HUES6 (cell line): ENCODE measurements around the gene ADAMTS20.

Source experiments
- H3K27ac ChIP-seq: 2 replicates; pipeline ENCODE4 v1.7.0; 2013; ENCODE audit warnings: low read depth, mild to moderate bottlenecking, low read length, inconsistent platforms
- H3K27me3 ChIP-seq: 2 replicates; pipeline ENCODE4 v1.6.1; 2013; ENCODE audit warnings: low read length; ENCODE audit not compliant: control insufficient read depth, insufficient read depth
- H3K36me3 ChIP-seq: 2 replicates; pipeline ENCODE4 v1.6.1; 2013; ENCODE audit warnings: low read length; ENCODE audit not compliant: control insufficient read depth, insufficient read depth
- H3K4me1 ChIP-seq: 2 replicates; pipeline ENCODE4 v1.6.1; 2013; ENCODE audit warnings: low read length; ENCODE audit not compliant: control insufficient read depth, insufficient read depth
- H3K4me3 ChIP-seq: 2 replicates; pipeline ENCODE4 v1.5.1; 2013; ENCODE audit warnings: low read depth, low read length
- H3K9ac ChIP-seq: one replicate; pipeline ENCODE4 v1.6.1; 2013; ENCODE audit warnings: mild to moderate bottlenecking, low read length
- H3K9me3 ChIP-seq: 2 replicates; pipeline ENCODE4 v1.6.1; 2013; ENCODE audit warnings: low read depth, low read length; ENCODE audit not compliant: control insufficient read depth, insufficient read depth

The ADAMTS20 gene

GRCh38 chr12:43336962-43337555 lies 214.9 kb downstream of the ADAMTS20 start:
- H3K9ac ChIP-seq = no peak overlapping the region
- peaks cover 9% of the 10 kb centered on the region for H3K4me1 ChIP-seq
- no peak overlapping the region for H3K27ac ChIP-seq
- H3K4me3 ChIP-seq = no peak overlapping the region
- H3K27me3 ChIP-seq = no peaks in the 10 kb centered on the region
- H3K36me3 ChIP-seq = no peaks in the 10 kb centered on the region
- no peaks in the 10 kb centered on the region for H3K9me3 ChIP-seq

GRCh38 chr12:43333644-43334043 lies 218.4 kb downstream of the ADAMTS20 start:
- H3K9ac ChIP-seq = no peak overlapping the region
- H3K27ac ChIP-seq = no peak overlapping the region
- peaks cover 3% of the 10 kb centered on the region; the same call in 1 of the 2 replicates for H3K9me3 ChIP-seq
- no peak overlapping the region for H3K4me3 ChIP-seq
- no peaks in the 10 kb centered on the region for H3K27me3 ChIP-seq
- H3K36me3 ChIP-seq = no peaks in the 10 kb centered on the region
- peaks cover 8% of the 10 kb centered on the region for H3K4me1 ChIP-seq

- H3K27me3 ChIP-seq = no peaks in the 10 kb centered on the region
- H3K9me3 ChIP-seq = peaks cover 3% of the 10 kb centered on the region; the same call in 1 of the 2 replicates
- peaks cover 3% of the 10 kb centered on the region for H3K4me1 ChIP-seq
- no peaks in the 10 kb centered on the region for H3K36me3 ChIP-seq
- no peak overlapping the region for H3K27ac ChIP-seq
- H3K9ac ChIP-seq = no peak overlapping the region
- H3K4me3 ChIP-seq = no peak overlapping the region
These were observed 218.9 kb downstream of the ADAMTS20 start for GRCh38 chr12:43332977-43333640.

DNA sequence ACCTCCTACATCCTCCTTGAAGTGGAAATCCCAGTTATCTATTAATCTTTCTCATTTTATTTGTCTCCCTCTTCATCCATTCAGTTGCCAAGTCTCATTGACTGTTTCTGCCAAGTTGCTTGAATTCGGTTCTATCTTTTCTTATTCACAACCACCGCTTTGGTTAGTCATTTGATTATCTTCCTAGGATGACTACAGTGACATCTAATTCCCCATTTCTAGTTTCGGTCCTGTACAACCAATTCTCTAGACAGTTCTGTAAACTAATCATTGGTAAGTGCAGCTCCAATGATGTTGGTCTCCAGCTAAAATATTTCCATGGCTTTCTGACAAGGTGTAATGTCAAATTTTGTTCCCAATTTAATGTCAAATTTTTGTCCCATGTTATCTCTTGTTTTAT lies 220.1 kb downstream of the ADAMTS20 start:
- H3K27ac ChIP-seq = no peak overlapping the region
- no peaks in the 10 kb centered on the region for H3K36me3 ChIP-seq
- H3K9me3 ChIP-seq = peaks cover 3% of the 10 kb centered on the region; the same call in 1 of the 2 replicates
- H3K9ac ChIP-seq = no peak overlapping the region
- H3K4me1 ChIP-seq = no peaks in the 10 kb centered on the region
- no peaks in the 10 kb centered on the region for H3K27me3 ChIP-seq
- H3K4me3 ChIP-seq = no peak overlapping the region

DNA sequence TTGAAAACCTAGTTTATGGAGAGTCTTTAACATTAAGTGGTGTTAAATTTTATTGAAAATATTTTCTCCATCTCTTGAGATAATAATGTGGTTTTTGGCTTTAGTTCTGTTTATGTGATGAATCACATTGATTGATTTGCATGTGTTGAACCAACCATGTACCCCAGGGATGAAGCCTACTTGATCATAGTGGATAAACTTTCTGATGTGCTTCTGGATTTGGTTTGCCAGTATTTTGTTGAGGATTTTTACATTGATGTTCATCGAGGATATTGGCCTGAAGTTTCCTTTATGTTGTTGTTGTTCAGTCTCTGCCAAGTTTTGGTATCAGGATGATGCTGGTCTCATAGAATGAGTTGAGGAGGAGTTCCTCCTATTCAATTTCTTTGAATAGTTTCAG lies 222.6 kb downstream of the ADAMTS20 start:
- H3K36me3 ChIP-seq = no peaks in the 10 kb centered on the region
- no peak overlapping the region for H3K27ac ChIP-seq
- peaks cover 3% of the 10 kb centered on the region; the same call in 1 of the 2 replicates for H3K9me3 ChIP-seq
- H3K4me3 ChIP-seq = no peak overlapping the region
- H3K9ac ChIP-seq = no peak overlapping the region
- H3K4me1 ChIP-seq = no peaks in the 10 kb centered on the region
- H3K27me3 ChIP-seq = no peaks in the 10 kb centered on the region

GRCh38 chr12:43325786-43326185 lies 226.2 kb downstream of the ADAMTS20 start:
- Histone ChIP-seq H3K9me3 (peaks cover 3% of the 10 kb centered on the region; the same call in 1 of the 2 replicates), H3K4me3 (no peak overlapping the region), H3K27ac (no peak overlapping the region), H3K36me3 (no peaks in the 10 kb centered on the region), H3K9ac (no peak overlapping the region), H3K27me3 (no peaks in the 10 kb centered on the region), H3K4me1 (no peaks in the 10 kb centered on the region)

GRCh38 chr12:43320281-43320680 lies 231.7 kb downstream of the ADAMTS20 start:
- H3K27me3 ChIP-seq = no peaks in the 10 kb centered on the region
- H3K4me1 ChIP-seq = no peaks in the 10 kb centered on the region
- H3K27ac ChIP-seq = no peak overlapping the region
- H3K36me3 ChIP-seq = no peaks in the 10 kb centered on the region
- H3K4me3 ChIP-seq = no peak overlapping the region
- H3K9me3 ChIP-seq = no peaks in the 10 kb centered on the region
- no peak overlapping the region for H3K9ac ChIP-seq

DNA sequence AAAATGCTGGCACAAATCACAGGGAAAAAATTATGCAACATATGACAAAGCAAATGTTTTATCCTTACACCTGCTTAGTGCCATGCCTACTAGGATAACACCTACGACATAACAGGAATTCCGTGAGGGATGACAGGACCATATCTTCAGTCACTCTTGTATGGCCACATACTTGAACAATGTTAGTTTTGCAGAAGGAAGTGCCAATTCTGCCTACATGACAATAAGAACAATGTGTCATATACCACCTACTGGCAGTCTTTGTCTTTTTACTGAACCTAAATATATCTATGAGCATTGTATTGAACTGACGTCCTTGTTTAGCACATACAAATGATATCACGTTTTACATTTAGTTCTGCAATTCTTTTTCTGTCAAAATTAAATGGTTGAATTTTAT lies 234.0 kb downstream of the ADAMTS20 start:
- H3K27me3 ChIP-seq = no peaks in the 10 kb centered on the region
- no peak overlapping the region for H3K4me3 ChIP-seq
- no peak overlapping the region for H3K9ac ChIP-seq
- H3K27ac ChIP-seq = no peak overlapping the region
- no peaks in the 10 kb centered on the region for H3K36me3 ChIP-seq
- no peaks in the 10 kb centered on the region for H3K4me1 ChIP-seq
- H3K9me3 ChIP-seq = no peaks in the 10 kb centered on the region

GRCh38 chr12:43317156-43317555 lies 234.8 kb downstream of the ADAMTS20 start:
- Histone ChIP-seq H3K27ac (no peak overlapping the region), H3K4me1 (no peaks in the 10 kb centered on the region), H3K9ac (no peak overlapping the region), H3K4me3 (no peak overlapping the region), H3K36me3 (no peaks in the 10 kb centered on the region), H3K9me3 (no peaks in the 10 kb centered on the region), H3K27me3 (no peaks in the 10 kb centered on the region)

GRCh38 chr12:43316520-43316919 lies 235.5 kb downstream of the ADAMTS20 start:
- no peak overlapping the region for H3K27ac ChIP-seq
- H3K4me1 ChIP-seq = no peaks in the 10 kb centered on the region
- no peaks in the 10 kb centered on the region for H3K27me3 ChIP-seq
- no peaks in the 10 kb centered on the region for H3K36me3 ChIP-seq
- no peak overlapping the region for H3K9ac ChIP-seq
- H3K9me3 ChIP-seq = no peaks in the 10 kb centered on the region
- H3K4me3 ChIP-seq = no peak overlapping the region

GRCh38 chr12:43315961-43316360 lies 236.0 kb downstream of the ADAMTS20 start:
- Histone ChIP-seq H3K4me3 (no peak overlapping the region), H3K9ac (no peak overlapping the region), H3K27me3 (no peaks in the 10 kb centered on the region), H3K4me1 (no peaks in the 10 kb centered on the region), H3K27ac (no peak overlapping the region), H3K9me3 (no peaks in the 10 kb centered on the region), H3K36me3 (no peaks in the 10 kb centered on the region)
